GM12891 (cell line): ENCODE results near the gene ORMDL2.

Experiments
- POLR2A ChIP-seq: IDR thresholded peaks from 2 replicates; pipeline ENCODE4 v1.6.1; 2011; ENCODE audit warnings: low read depth, low read length, control low read depth
- POLR2AphosphoS5 ChIP-seq: IDR thresholded peaks from 2 replicates; pipeline ENCODE4 v1.6.1; 2011; ENCODE audit warnings: low read depth, low read length, control low read depth

DNA sequence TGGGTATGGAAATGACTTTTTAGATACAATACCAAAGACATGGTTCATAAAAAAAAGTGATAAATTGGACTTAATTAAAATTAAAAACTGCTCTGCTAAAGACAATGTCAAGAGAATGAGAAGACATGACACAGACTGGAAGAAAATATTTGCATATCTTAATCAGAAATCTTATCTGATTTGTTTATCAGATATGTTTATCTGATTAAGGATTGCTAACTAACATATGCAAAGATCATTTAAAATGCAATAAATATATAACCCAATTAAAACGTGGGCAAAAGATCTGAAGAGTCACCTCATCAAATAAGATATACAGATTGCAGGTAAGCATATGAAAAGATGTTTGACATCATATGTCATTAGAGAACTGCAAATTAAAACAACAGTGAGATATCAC lies 34.9 kb downstream of the ORMDL2 start:
- TF ChIP-seq POLR2AphosphoS5, result no peak
- TF ChIP-seq POLR2A, result no peak
